Measurements from ENCODE around the gene TBC1D9B. TPM values are rescaled to one million over a fixed set of nuclear protein-coding genes. Genes with fewer than 3 reads are reported as not detected.

Gene TBC1D9B
- total RNA-seq, 1 donor from 2014 or later: 125 TPM

DNA sequence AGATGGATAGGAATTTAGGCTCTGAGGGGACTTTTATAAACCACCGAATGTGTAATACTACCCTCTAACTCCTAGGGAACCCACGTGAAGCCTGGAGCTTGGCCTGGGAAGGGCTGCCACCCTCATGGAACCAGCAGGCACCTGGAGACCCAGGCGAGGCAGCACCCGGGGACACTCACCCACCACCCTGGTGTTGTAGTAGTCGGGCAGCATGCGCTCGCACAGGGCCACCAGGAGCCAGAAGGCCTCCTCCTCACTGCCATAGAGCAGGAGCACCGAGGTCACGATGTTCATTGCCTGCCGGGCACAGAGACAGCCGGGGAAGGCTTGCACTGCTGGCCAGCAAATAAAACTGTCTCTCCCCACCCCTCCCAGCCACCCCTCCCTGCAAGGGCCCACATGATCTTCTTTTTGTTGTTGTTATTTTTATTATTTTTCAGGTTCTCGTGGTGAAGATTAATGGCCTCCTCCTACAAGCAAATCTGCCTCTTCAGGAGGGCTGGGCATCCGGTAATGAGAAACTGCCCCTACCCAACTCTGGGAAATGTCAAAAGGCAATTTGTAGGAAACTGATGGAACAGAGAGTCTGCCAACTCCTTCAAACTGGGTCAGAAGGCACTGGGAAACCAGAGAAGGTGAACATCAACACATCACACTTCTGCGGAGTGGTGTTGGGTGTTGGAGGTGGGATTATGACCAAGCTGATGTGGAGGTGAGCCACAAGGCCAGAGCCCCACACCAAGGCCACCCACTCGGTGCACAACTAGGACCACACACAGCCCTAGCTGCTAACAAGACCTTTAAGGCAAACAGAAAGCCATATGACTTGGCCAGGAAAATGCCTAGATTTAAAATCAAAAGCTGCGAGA lies 31.7 kb downstream of the TBC1D9B start:
- H3K36me3 ChIP-seq: peaks cover 0 to 75% of the 10 kb centered on the region in 2 donors

DNA sequence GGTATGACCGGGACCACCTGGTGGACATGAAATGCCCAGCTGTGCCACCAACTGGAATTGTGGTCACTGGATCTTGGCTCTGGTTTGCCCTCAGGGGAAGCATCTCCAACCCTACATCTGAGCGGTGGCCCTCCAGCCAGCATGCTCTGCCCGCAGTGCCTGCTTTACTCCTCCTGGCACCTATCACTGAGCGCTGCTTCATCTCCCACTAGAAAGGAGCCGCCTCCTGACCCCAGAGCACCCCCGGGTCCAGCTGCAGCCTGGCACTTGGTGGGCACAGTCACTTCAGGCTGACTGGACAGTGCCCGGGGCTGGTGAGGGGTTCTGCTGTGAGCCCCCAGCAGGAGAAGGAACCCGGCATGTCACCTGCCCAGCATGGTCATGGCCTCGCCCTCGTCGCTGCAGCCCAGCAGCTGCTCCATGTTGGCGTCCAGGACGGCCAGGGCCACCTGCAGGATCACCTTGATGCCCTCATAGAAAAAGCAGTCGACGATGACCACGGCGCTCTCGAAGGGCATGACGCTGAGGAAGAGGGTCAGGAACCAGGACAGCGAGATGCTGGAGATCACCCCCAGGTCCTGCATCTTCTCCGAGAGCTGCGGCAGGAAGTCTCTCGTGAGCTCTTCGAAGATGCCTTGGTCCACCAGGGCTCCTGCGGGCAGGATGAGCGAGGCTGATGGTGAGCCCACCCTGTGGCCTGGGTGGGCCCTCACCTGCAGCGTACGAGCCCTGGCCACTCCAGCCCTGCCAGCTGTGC lies 33.0 kb downstream of the TBC1D9B start:
- intact Hi-C loops (cut with DNase I): no loop called here
- Histone ChIP-seq H3K36me3 (peaks cover 0 to 75% of the 10 kb centered on the region in 2 donors), H3K27me3 (no peaks in the 10 kb centered on the region), H3K9me3 (no peaks in the 10 kb centered on the region), H3K27ac (no peak overlapping the region), H3K4me1 (peaks cover 8% of the 10 kb centered on the region), H3K4me3 (no peak overlapping the region)
- no peak for TF ChIP-seq POLR2A (IDR thresholded peaks at IDR 0.05)
- DNase-seq (ENCODE audit: extremely low spot score in 2 of 2): no peak

More for the DNA sequence above, 31.7 kb downstream of the TBC1D9B start:
- no peak for DNase-seq (ENCODE audit: extremely low spot score in 2 of 2)
- Histone ChIP-seq H3K4me3 (no peak overlapping the region), H3K4me1 (peaks cover 8% of the 10 kb centered on the region), H3K27me3 (no peaks in the 10 kb centered on the region), H3K27ac (peak overlapping the region; percentile 39), H3K9me3 (no peaks in the 10 kb centered on the region)
- TF ChIP-seq CTCF (IDR thresholded peaks at IDR 0.05): no peak
- no peak for TF ChIP-seq POLR2A (IDR thresholded peaks at IDR 0.05)
- TF ChIP-seq POLR2AphosphoS5 (IDR thresholded peaks at IDR 0.05; ENCODE audit: insufficient read depth in 1 of 2, low read depth in 1 of 2): no peak
- intact Hi-C loops (cut with DNase I): no loop called here

GRCh38 chr5:179874136-179874535 lies 33.6 kb downstream of the TBC1D9B start:
- Histone ChIP-seq H3K27me3 (no peaks in the 10 kb centered on the region), H3K27ac (no peak overlapping the region), H3K4me3 (no peak overlapping the region), H3K36me3 (peaks cover 0 to 75% of the 10 kb centered on the region in 2 donors), H3K9me3 (no peaks in the 10 kb centered on the region), H3K4me1 (peaks cover 8% of the 10 kb centered on the region)
- TF ChIP-seq POLR2AphosphoS5 (IDR thresholded peaks at IDR 0.05; ENCODE audit: insufficient read depth in 1 of 2, low read depth in 1 of 2) (no peak), CTCF (IDR thresholded peaks at IDR 0.05) (no peak), POLR2A (IDR thresholded peaks at IDR 0.05) (no peak)
- DNase-seq (ENCODE audit: extremely low spot score in 2 of 2): no peak
- intact Hi-C loops (cut with DNase I): no loop called here

- Histone ChIP-seq H3K36me3 (peaks cover 0 to 75% of the 10 kb centered on the region in 2 donors), H3K27ac (no peak overlapping the region), H3K4me1 (peaks cover 8% of the 10 kb centered on the region), H3K27me3 (no peaks in the 10 kb centered on the region), H3K4me3 (no peak overlapping the region), H3K9me3 (no peaks in the 10 kb centered on the region)
- no peak for DNase-seq (ENCODE audit: extremely low spot score in 2 of 2)
- intact Hi-C loops (cut with DNase I): no loop called here
- TF ChIP-seq POLR2AphosphoS5 (IDR thresholded peaks at IDR 0.05; ENCODE audit: insufficient read depth in 1 of 2, low read depth in 1 of 2): no peak
- TF ChIP-seq POLR2A (IDR thresholded peaks at IDR 0.05): no peak
- TF ChIP-seq CTCF (IDR thresholded peaks at IDR 0.05): no peak
Observed at GRCh38 chr5:179873588-179874110, 34.0 kb downstream of the TBC1D9B start.

GRCh38 chr5:179872828-179873575 lies 34.7 kb downstream of the TBC1D9B start:
- TF ChIP-seq POLR2A (IDR thresholded peaks at IDR 0.05) (no peak), POLR2AphosphoS5 (IDR thresholded peaks at IDR 0.05; ENCODE audit: insufficient read depth in 1 of 2, low read depth in 1 of 2) (no peak), CTCF (IDR thresholded peaks at IDR 0.05) (no peak)
- Histone ChIP-seq H3K9me3 (no peaks in the 10 kb centered on the region), H3K4me1 (peaks cover 8% of the 10 kb centered on the region), H3K27me3 (no peaks in the 10 kb centered on the region), H3K4me3 (no peak overlapping the region), H3K27ac (no peak overlapping the region), H3K36me3 (peaks cover 0 to 75% of the 10 kb centered on the region in 2 donors)
- no peak for DNase-seq (ENCODE audit: extremely low spot score in 2 of 2)
- intact Hi-C loops (cut with DNase I): no loop called here

Measured in vagina (tissue), 2 donors.